Neural progenitor cell (in vitro differentiated cells): Measurements from ENCODE around the gene SLIT1. TPM values are rescaled to one million over a fixed set of nuclear protein-coding genes. Genes with fewer than 3 reads are reported as not detected.
A peak's percentile ranks its signal among the peaks of the same experiment; 100 is the strongest.

Experiments
- DNase-seq: peaks from one replicate; pipeline ENCODE4 v3.0.0-alpha.2; 2016; ENCODE audit warnings: low spot score
- H2AFZ ChIP-seq: fragments of 200-600 bp; sonication (generic); replicated peaks from 2 replicates; pipeline ENCODE4 v1.6.1; 2016; ENCODE audit warnings: antibody characterized with exemption
- H3F3A ChIP-seq: fragments of 200-600 bp; sonication (generic); 2 replicates; pipeline ENCODE4 v1.6.1; 2016; ENCODE audit warnings: antibody characterized with exemption, low read depth
- H3K27ac ChIP-seq: fragments of 200-600 bp; sonication (generic); 2 replicates; pipeline ENCODE4 v1.5.1; 2016; ENCODE audit warnings: mild to moderate bottlenecking
- H3K27me3 ChIP-seq: fragments of 200-600 bp; sonication (generic); 2 replicates; pipeline ENCODE4 v1.6.1; 2016; ENCODE audit warnings: mild to moderate bottlenecking, moderate library complexity
- H3K36me3 ChIP-seq: fragments of 200-600 bp; sonication (generic); 2 replicates; pipeline ENCODE4 v1.5.1; 2016
- H3K4me1 ChIP-seq: fragments of 200-600 bp; sonication (generic); 2 replicates; pipeline ENCODE4 v1.6.1; 2016; ENCODE audit warnings: mixed run types
- H3K4me2 ChIP-seq: fragments of 200-600 bp; sonication (generic); 2 replicates; pipeline ENCODE4 v1.6.1; 2016
- H3K4me3 ChIP-seq: fragments of 200-600 bp; sonication (generic); 2 replicates; pipeline ENCODE4 v1.5.1; 2016
- H3K79me2 ChIP-seq: fragments of 200-600 bp; sonication (generic); 2 replicates; pipeline ENCODE4 v1.6.1; 2016; ENCODE audit warnings: low read depth
- H3K9ac ChIP-seq: fragments of 200-600 bp; sonication (generic); 2 replicates; pipeline ENCODE4 v1.6.1; 2016
- H3K9me3 ChIP-seq: fragments of 200-600 bp; sonication (generic); 2 replicates; pipeline ENCODE4 v1.5.1; 2016; ENCODE audit warnings: low read depth
- H4K20me1 ChIP-seq: fragments of 200-600 bp; sonication (generic); 2 replicates; pipeline ENCODE4 v1.6.1; 2016; ENCODE audit warnings: low read depth
- H3K27ac Mint-ChIP-seq: 3 replicates; pipeline ENCODE4 v1.8.0; 2021; ENCODE audit warnings: mixed read lengths
- H3K27me3 Mint-ChIP-seq: 2 replicates; pipeline ENCODE4 v1.8.0; 2022; ENCODE audit warnings: low read depth, mild to moderate bottlenecking, inconsistent platforms, moderate library complexity, mixed read lengths; ENCODE audit not compliant: insufficient read depth
- H3K36me3 Mint-ChIP-seq: 3 replicates; pipeline ENCODE4 v1.8.0; 2021; ENCODE audit warnings: mixed read lengths
- H3K4me1 Mint-ChIP-seq: 3 replicates; pipeline ENCODE4 v1.8.0; 2021; ENCODE audit warnings: mixed read lengths
- H3K4me3 Mint-ChIP-seq: 3 replicates; pipeline ENCODE4 v1.8.0; 2021; ENCODE audit warnings: mild to moderate bottlenecking, moderate library complexity, mixed read lengths
- H3K9me3 Mint-ChIP-seq: 3 replicates; pipeline ENCODE4 v1.8.0; 2020; ENCODE audit warnings: mixed read lengths
- EZH2 ChIP-seq: fragments of 200-600 bp; sonication (generic); IDR thresholded peaks from 2 replicates; pipeline ENCODE4 v1.6.1; 2017; ENCODE audit warnings: antibody characterized with exemption, mild to moderate bottlenecking, moderate library complexity
- EZH2phosphoT487 ChIP-seq: fragments of 200-600 bp; sonication (generic); IDR thresholded peaks from 2 replicates; pipeline ENCODE4 v1.6.1; 2017; ENCODE audit warnings: antibody characterized with exemption
- total RNA-seq: library from RNA; depleted of rRNA; stranded (reverse); fragments of >200 nt; gene quantifications from 2 replicates; pipeline ENCODE4 v1.2.3, GENCODE V29; 2015; ENCODE audit warnings: low replicate concordance
- TF ChIP-seq, protein P1 (sequence below): fragments of 200-600 bp; sonication (generic); IDR thresholded peaks from 2 replicates; pipeline ENCODE4 v1.5.1; 2017; ENCODE audit warnings: antibody characterized with exemption, mild to moderate bottlenecking

Gene SLIT1
- total RNA-seq, 1 donor from 2014 or later: 0.92 TPM

DNA sequence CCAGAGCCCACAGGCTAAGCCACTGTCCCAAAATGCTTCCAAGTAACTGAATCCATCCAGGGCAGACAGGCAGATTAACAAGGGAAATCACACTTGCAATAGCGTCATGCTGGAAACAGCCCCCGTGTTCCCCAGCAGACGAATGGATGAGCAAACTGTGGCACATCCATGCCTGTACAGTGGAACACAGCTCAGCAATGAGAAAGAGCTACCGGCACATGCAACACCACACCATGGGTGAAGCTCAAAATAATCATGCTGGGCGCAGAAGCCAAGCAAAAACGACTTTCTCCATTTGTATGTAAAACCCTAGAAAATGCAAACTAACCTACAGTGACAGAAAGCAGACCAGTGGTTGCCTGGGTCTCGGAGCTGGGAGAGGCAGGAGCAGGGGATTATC is 153.1 kb downstream of the SLIT1 start:
- no peak overlapping the region for H3K4me3 Mint-ChIP-seq
- Histone ChIP-seq H3K4me3 (no peak overlapping the region), H3K4me2 (peak overlapping the region; percentile 29), H3K9ac (no peak overlapping the region), H3K36me3 (no peaks in the 10 kb centered on the region), H3K27ac (no peak overlapping the region), H2AFZ (peak overlapping the region; percentile 59), H3K4me1 (peaks cover 14% of the 10 kb centered on the region), H3K27me3 (no peaks in the 10 kb centered on the region), H4K20me1 (no peaks in the 10 kb centered on the region), H3F3A (peaks cover 4% of the 10 kb centered on the region), H3K79me2 (no peaks in the 10 kb centered on the region), H3K9me3 (no peaks in the 10 kb centered on the region)
- no peak overlapping the region for H3K27ac Mint-ChIP-seq
- H3K9me3 Mint-ChIP-seq: no peaks in the 10 kb centered on the region
- peaks cover 19% of the 10 kb centered on the region for H3K27me3 Mint-ChIP-seq
- peaks cover 15% of the 10 kb centered on the region for H3K4me1 Mint-ChIP-seq
- H3K36me3 Mint-ChIP-seq: no peaks in the 10 kb centered on the region
- DNase-seq: no peak
- TF ChIP-seq, protein P1, sequence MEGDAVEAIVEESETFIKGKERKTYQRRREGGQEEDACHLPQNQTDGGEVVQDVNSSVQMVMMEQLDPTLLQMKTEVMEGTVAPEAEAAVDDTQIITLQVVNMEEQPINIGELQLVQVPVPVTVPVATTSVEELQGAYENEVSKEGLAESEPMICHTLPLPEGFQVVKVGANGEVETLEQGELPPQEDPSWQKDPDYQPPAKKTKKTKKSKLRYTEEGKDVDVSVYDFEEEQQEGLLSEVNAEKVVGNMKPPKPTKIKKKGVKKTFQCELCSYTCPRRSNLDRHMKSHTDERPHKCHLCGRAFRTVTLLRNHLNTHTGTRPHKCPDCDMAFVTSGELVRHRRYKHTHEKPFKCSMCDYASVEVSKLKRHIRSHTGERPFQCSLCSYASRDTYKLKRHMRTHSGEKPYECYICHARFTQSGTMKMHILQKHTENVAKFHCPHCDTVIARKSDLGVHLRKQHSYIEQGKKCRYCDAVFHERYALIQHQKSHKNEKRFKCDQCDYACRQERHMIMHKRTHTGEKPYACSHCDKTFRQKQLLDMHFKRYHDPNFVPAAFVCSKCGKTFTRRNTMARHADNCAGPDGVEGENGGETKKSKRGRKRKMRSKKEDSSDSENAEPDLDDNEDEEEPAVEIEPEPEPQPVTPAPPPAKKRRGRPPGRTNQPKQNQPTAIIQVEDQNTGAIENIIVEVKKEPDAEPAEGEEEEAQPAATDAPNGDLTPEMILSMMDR: no peak
- TF ChIP-seq EZH2: no peak
- TF ChIP-seq EZH2phosphoT487: no peak

DNA sequence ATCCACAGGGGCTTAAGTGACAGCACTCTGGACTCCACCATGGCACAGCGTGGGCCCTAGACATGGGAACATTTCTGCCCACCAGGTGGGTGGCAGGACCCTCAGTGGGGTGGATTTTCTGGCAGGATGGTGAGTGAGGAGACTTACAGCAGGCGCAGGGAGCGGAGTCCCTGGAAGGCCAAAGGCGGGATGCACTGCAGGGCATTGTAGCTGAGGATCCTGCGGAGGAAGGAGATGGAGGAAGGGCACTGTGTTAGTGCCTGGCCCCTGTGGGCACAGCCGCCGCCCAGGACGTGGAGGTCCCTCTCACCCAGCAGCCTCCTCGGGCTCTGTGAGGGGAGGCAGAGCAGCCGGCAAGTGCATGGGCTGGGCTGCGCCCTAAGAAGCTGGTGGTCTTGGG is 154.3 kb downstream of the SLIT1 start:
- Mint-ChIP-seq H3K36me3 (no peaks in the 10 kb centered on the region), H3K27ac (no peak overlapping the region), H3K9me3 (no peaks in the 10 kb centered on the region), H3K4me3 (no peak overlapping the region), H3K4me1 (peaks cover 9% of the 10 kb centered on the region), H3K27me3 (peaks cover 13% of the 10 kb centered on the region)
- Histone ChIP-seq H3K4me3 (no peak overlapping the region), H3K4me2 (no peak overlapping the region), H3K4me1 (peaks cover 14% of the 10 kb centered on the region), H3K27me3 (no peaks in the 10 kb centered on the region), H3K79me2 (no peaks in the 10 kb centered on the region), H3K36me3 (no peaks in the 10 kb centered on the region), H3K27ac (no peak overlapping the region), H2AFZ (no peak overlapping the region), H3K9me3 (no peaks in the 10 kb centered on the region), H4K20me1 (no peaks in the 10 kb centered on the region), H3K9ac (no peak overlapping the region), H3F3A (peaks cover 4% of the 10 kb centered on the region)
- no peak for DNase-seq
- TF ChIP-seq, protein P1: no peak
- no peak for TF ChIP-seq EZH2phosphoT487
- no peak for TF ChIP-seq EZH2

DNA sequence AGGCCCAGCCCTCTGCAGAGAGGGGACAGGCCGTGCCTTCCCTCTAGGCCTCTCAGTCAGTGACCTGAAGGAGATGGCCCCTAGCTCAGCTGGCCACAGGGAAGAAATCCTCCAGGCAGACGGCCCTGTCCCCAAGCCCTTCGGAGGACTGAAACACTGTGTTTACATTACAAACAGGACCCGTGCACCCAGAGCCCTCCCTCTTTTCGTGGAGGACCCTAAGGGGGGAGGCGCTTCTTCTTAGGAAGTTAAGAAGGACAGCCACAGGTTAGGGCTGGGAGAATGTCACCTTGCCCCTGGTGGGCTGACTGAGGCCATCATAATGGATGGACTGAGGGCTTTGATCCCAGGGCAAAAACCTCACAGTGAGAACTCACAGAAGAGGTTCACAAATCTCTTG is 154.9 kb downstream of the SLIT1 start:
- H3K27ac Mint-ChIP-seq: no peak overlapping the region
- Histone ChIP-seq H3K9ac (no peak overlapping the region), H3K4me3 (no peak overlapping the region), H4K20me1 (no peaks in the 10 kb centered on the region), H3K9me3 (no peaks in the 10 kb centered on the region), H3K27ac (no peak overlapping the region), H3K4me1 (peaks cover 14% of the 10 kb centered on the region), H2AFZ (peak overlapping the region; percentile 57), H3K79me2 (no peaks in the 10 kb centered on the region), H3F3A (peaks cover 4% of the 10 kb centered on the region), H3K4me2 (no peak overlapping the region), H3K27me3 (no peaks in the 10 kb centered on the region), H3K36me3 (no peaks in the 10 kb centered on the region)
- TF ChIP-seq EZH2: no peak
- no peak for TF ChIP-seq EZH2phosphoT487
- TF ChIP-seq, protein P1: no peak
- DNase-seq: no peak
- H3K27me3 Mint-ChIP-seq: peaks cover 12% of the 10 kb centered on the region
- H3K9me3 Mint-ChIP-seq: no peaks in the 10 kb centered on the region
- peaks cover 9% of the 10 kb centered on the region for H3K4me1 Mint-ChIP-seq
- H3K36me3 Mint-ChIP-seq: no peaks in the 10 kb centered on the region
- H3K4me3 Mint-ChIP-seq: no peak overlapping the region
